Activated naive CD4-positive, alpha-beta T cell treated with anti-CD3 and anti-CD28 coated beads for 36 hours (primary cell): Measurements from ENCODE around the gene USP4. TPM values are rescaled to one million over a fixed set of nuclear protein-coding genes. Genes with fewer than 3 reads are reported as not detected.

Experiments used
- CTCF ChIA-PET: fragments of 350-600 bp; sonication (Branson Sonifier 250); formaldehyde crosslinking; loops from one replicate; lab custom pipeline; 2021; ENCODE audit warnings: antibody characterized with exemption; lab: Charles Lee
- DNase-seq: peaks from one replicate; pipeline ENCODE4 v3.0.0-alpha.2; 2020
- H3K27ac Mint-ChIP-seq: one replicate; pipeline ENCODE4 v1.8.0; 2021; ENCODE audit warnings: mild to moderate bottlenecking, mixed read lengths
- H3K27me3 Mint-ChIP-seq: one replicate; pipeline ENCODE4 v1.8.0; 2021; ENCODE audit warnings: low read depth, mixed read lengths
- H3K36me3 Mint-ChIP-seq: one replicate; pipeline ENCODE4 v1.8.0; 2021; ENCODE audit warnings: low read depth, mixed read lengths
- H3K4me1 Mint-ChIP-seq: one replicate; pipeline ENCODE4 v1.8.0; 2021; ENCODE audit warnings: low read depth, mixed read lengths
- H3K4me3 Mint-ChIP-seq: one replicate; pipeline ENCODE4 v1.8.0; 2021; ENCODE audit warnings: mild to moderate bottlenecking, moderate library complexity, mixed read lengths
- H3K9me3 Mint-ChIP-seq: one replicate; pipeline ENCODE4 v1.8.0; 2021; ENCODE audit warnings: mixed read lengths
- intact Hi-C: fragments of 100-400 bp; cut with micrococcal nuclease; formaldehyde crosslinking; loops from one replicate; pipeline ENCODE4 v1.15.1; 2023
- total RNA-seq, 2 experiments: library from RNA; stranded (reverse); gene quantifications; one replicate each; pipeline ENCODE4 v1.2.3, GENCODE V29; 2021

Gene USP4
- total RNA-seq, 2 experiments from 2014 or later = 68.0 to 69.7 TPM

DNA sequence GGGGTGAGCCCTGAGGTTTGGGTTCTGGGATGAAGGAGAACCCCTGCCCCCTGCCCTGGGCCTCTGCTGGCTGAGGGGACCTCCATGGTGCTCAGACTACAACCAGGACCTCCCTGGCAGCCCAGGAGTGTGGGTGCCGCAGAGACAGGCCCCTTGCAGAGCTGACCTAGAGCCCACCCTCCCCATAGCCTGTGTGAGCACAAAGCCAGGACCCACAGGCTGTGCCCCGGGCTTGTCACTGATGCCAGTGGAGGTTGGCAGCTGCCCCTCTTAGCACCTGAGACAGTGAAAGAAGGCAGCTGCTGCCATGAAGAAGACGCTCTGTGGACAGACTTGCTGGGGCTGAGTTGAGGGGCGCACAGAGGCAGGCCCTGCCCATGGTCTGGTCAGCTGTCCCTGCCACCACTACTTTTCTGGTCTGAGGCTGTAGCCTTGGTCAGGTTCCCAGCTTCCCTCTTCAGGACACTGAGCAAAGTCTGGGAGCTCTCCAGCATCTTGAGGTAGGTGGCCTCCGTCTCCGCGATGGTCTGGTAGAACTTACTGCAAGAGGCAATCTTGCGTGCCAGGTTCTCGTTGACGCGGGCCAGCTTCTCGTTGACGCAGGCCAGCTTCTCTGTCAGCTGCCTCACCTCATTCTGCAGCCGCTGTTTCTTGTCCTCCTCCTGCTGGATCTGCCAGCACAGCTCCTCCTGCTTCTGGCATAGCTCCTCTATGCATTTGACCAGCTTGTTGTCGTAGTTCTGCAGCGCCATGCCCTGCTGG is 23.0 kb downstream of the USP4 start:
- Mint-ChIP-seq H3K27me3 (no peaks in the 10 kb centered on the region), H3K4me1 (peaks cover 9% of the 10 kb centered on the region), H3K36me3 (peaks cover 16% of the 10 kb centered on the region), H3K9me3 (no peaks in the 10 kb centered on the region), H3K4me3 (no peak overlapping the region), H3K27ac (no peak overlapping the region)
- DNase-seq = no peak
- CTCF ChIA-PET = interaction anchor here (0.9 kb wide), 1 partner anchor 15 kb away, joined by 3 read pairs; no protein-coding TSS in a partner anchor
- intact Hi-C loops = no loop called here

GRCh38 chr3:49313896-49314688 is 25.8 kb downstream of the USP4 start:
- no peaks in the 10 kb centered on the region for H3K27me3 Mint-ChIP-seq
- intact Hi-C loops = no loop called here
- peaks cover 9% of the 10 kb centered on the region for H3K4me1 Mint-ChIP-seq
- H3K36me3 Mint-ChIP-seq = peaks cover 17% of the 10 kb centered on the region
- H3K4me3 Mint-ChIP-seq = no peak overlapping the region
- CTCF ChIA-PET = no interaction called here
- H3K27ac Mint-ChIP-seq = peak overlapping the region; percentile 59
- DNase-seq = no peak
- H3K9me3 Mint-ChIP-seq = no peaks in the 10 kb centered on the region

GRCh38 chr3:49311283-49311682 is 28.6 kb downstream of the USP4 start:
- no peaks in the 10 kb centered on the region for H3K27me3 Mint-ChIP-seq
- no peak overlapping the region for H3K27ac Mint-ChIP-seq
- DNase-seq = no peak
- no peaks in the 10 kb centered on the region for H3K9me3 Mint-ChIP-seq
- intact Hi-C loops = no loop called here
- no peak overlapping the region for H3K4me3 Mint-ChIP-seq
- peaks cover 18% of the 10 kb centered on the region for H3K36me3 Mint-ChIP-seq
- CTCF ChIA-PET = no interaction called here
- peaks cover 9% of the 10 kb centered on the region for H3K4me1 Mint-ChIP-seq

DNA sequence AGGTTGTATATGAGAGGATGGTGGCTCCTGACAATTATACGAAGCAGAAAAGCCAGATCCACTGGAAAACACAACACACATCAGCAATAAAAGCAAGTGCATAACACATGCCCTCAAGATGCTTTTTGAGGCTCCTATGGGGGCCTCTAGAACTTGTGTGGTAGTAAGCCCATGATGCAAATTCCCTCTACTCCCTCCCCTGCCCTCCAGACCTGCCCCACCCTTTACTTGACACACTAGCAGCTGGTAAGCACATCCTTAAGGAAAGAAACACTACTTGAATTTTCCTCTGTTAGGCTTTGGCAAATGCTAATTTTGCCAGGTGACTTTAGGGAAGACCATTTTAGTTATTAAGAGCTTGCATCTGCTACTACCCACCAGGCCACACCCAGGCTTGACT is 29.2 kb downstream of the USP4 start:
- no peak for DNase-seq
- Mint-ChIP-seq H3K9me3 (no peaks in the 10 kb centered on the region), H3K4me3 (no peak overlapping the region), H3K27ac (no peak overlapping the region), H3K4me1 (peaks cover 9% of the 10 kb centered on the region), H3K27me3 (no peaks in the 10 kb centered on the region), H3K36me3 (peaks cover 19% of the 10 kb centered on the region)
- intact Hi-C loops = no loop called here
- CTCF ChIA-PET = no interaction called here

GRCh38 chr3:49305608-49306007 is 34.2 kb downstream of the USP4 start:
- DNase-seq = no peak
- CTCF ChIA-PET = no interaction called here
- Mint-ChIP-seq H3K4me3 (no peak overlapping the region), H3K36me3 (peaks cover 18% of the 10 kb centered on the region), H3K27ac (no peak overlapping the region), H3K9me3 (no peaks in the 10 kb centered on the region), H3K27me3 (no peaks in the 10 kb centered on the region), H3K4me1 (peaks cover 11% of the 10 kb centered on the region)
- intact Hi-C loops = no loop called here

DNA sequence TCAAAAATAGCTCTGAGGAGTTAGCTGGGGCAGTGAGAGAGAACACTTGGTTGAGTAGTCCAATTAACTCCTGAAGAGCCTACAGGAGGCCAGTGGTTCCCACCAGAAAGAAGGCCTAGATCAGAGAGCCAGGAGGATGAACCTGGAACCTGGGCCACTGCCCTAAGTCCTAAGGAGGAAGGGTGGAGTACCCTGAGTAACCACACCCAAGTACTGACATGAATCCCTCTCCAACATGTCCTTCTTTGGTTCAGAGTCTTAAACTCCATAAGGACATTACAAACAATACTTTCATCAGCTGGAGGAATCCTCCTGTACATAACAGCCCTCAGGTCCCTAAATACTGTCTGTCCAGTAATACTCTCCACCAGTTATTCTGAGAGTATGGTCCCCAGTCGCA is 37.2 kb downstream of the USP4 start:
- CTCF ChIA-PET = interaction anchor here (0.6 to 1.9 kb wide), 5 partner anchors 9 to 147 kb away, joined by 3 to 7 read pairs (median 5); no protein-coding TSS in a partner anchor
- Mint-ChIP-seq H3K4me1 (peaks cover 11% of the 10 kb centered on the region), H3K9me3 (no peaks in the 10 kb centered on the region), H3K27me3 (no peaks in the 10 kb centered on the region), H3K36me3 (peaks cover 19% of the 10 kb centered on the region), H3K4me3 (no peak overlapping the region), H3K27ac (no peak overlapping the region)
- intact Hi-C loops = no loop called here
- DNase-seq = no peak

GRCh38 chr3:49300595-49300994 is 39.3 kb downstream of the USP4 start:
- CTCF ChIA-PET = interaction anchor here (0.6 to 1.9 kb wide), 2 partner anchors 130 to 145 kb away, joined by 4 to 5 read pairs; no protein-coding TSS in a partner anchor
- Mint-ChIP-seq H3K27me3 (no peaks in the 10 kb centered on the region), H3K9me3 (no peaks in the 10 kb centered on the region), H3K36me3 (peaks cover 24% of the 10 kb centered on the region), H3K4me3 (no peak overlapping the region), H3K4me1 (peaks cover 11% of the 10 kb centered on the region), H3K27ac (no peak overlapping the region)
- intact Hi-C loops = no loop called here
- no peak for DNase-seq

- H3K27me3 Mint-ChIP-seq = no peaks in the 10 kb centered on the region
- CTCF ChIA-PET = no interaction called here
- no peak overlapping the region for H3K4me3 Mint-ChIP-seq
- peaks cover 3% of the 10 kb centered on the region for H3K4me1 Mint-ChIP-seq
- H3K36me3 Mint-ChIP-seq = peaks cover 33% of the 10 kb centered on the region
- no peaks in the 10 kb centered on the region for H3K9me3 Mint-ChIP-seq
- intact Hi-C loops = loop anchor here (10.0 kb wide), 1 partner anchor 376 kb away; the partner anchor contains the start of gene APEH
- H3K27ac Mint-ChIP-seq = no peak overlapping the region
- no peak for DNase-seq
Observed at GRCh38 chr3:49298511-49298910, 41.3 kb downstream of the USP4 start.

- CTCF ChIA-PET = interaction anchor here (0.6 to 1.3 kb wide), 6 partner anchors 10 to 154 kb away, joined by 3 to 4 read pairs (median 3); partner anchors contain the start of gene KLHDC8B
- intact Hi-C loops = loop anchor here (10.0 kb wide), 1 partner anchor 378 kb away; the partner anchor contains the start of gene APEH
- no peaks in the 10 kb centered on the region for H3K27me3 Mint-ChIP-seq
- no peaks in the 10 kb centered on the region for H3K9me3 Mint-ChIP-seq
- H3K36me3 Mint-ChIP-seq = peaks cover 38% of the 10 kb centered on the region
- DNase-seq = no peak
- no peak overlapping the region for H3K4me3 Mint-ChIP-seq
- peak overlapping the region; percentile 3 for H3K27ac Mint-ChIP-seq
- H3K4me1 Mint-ChIP-seq = no peaks in the 10 kb centered on the region
Observed at GRCh38 chr3:49296781-49297411, 43.0 kb downstream of the USP4 start.

GRCh38 chr3:49295489-49296058 is 44.3 kb downstream of the USP4 start:
- CTCF ChIA-PET = interaction anchor here (1.3 kb wide), 1 partner anchor 154 kb away, joined by 3 read pairs; no protein-coding TSS in a partner anchor
- Mint-ChIP-seq H3K4me3 (no peak overlapping the region), H3K27ac (no peak overlapping the region), H3K4me1 (no peaks in the 10 kb centered on the region), H3K9me3 (no peaks in the 10 kb centered on the region), H3K27me3 (no peaks in the 10 kb centered on the region), H3K36me3 (peaks cover 37% of the 10 kb centered on the region)
- peak; percentile 51 for DNase-seq
- intact Hi-C loops = loop anchor here (1.0 to 10.0 kb wide), 3 partner anchors 45 to 379 kb away; partner anchors contain the start of genes APEH and USP4

- intact Hi-C loops = loop anchor here (10.0 kb wide), 1 partner anchor 380 kb away; the partner anchor contains the start of gene APEH
- H3K36me3 Mint-ChIP-seq = peaks cover 32% of the 10 kb centered on the region
- H3K27ac Mint-ChIP-seq = no peak overlapping the region
- H3K27me3 Mint-ChIP-seq = no peaks in the 10 kb centered on the region
- CTCF ChIA-PET = interaction anchor here (1.1 to 1.5 kb wide), 3 partner anchors 8 to 155 kb away, joined by 3 to 7 read pairs (median 5); partner anchors contain the start of gene USP4
- H3K4me3 Mint-ChIP-seq = no peak overlapping the region
- no peaks in the 10 kb centered on the region for H3K4me1 Mint-ChIP-seq
- H3K9me3 Mint-ChIP-seq = no peaks in the 10 kb centered on the region
- DNase-seq = no peak
Observed at GRCh38 chr3:49294343-49294742, 45.5 kb downstream of the USP4 start.
